GM23248 (cell line): ENCODE results near the gene HFM1. TPM values are rescaled to one million over a fixed set of nuclear protein-coding genes. Genes with fewer than 3 reads are reported as not detected.

Experiments used
- DNase-seq: peaks from one replicate; pipeline ENCODE4 v3.0.0-alpha.2; 2015
- H2AFZ ChIP-seq: fragments of 200-600 bp; sonication (generic); 2 replicates; pipeline ENCODE4 v1.6.1; 2016; ENCODE audit warnings: antibody characterized with exemption
- H3F3A ChIP-seq: fragments of 200-600 bp; sonication (generic); 2 replicates; pipeline ENCODE4 v1.6.1; 2016; ENCODE audit warnings: mild to moderate bottlenecking, antibody characterized with exemption, mixed run types; ENCODE audit not compliant: insufficient read depth
- H3K27ac ChIP-seq: fragments of 200-600 bp; sonication (generic); 2 replicates; pipeline ENCODE4 v1.5.1; 2016; ENCODE audit warnings: mild to moderate bottlenecking
- H3K27me3 ChIP-seq: fragments of 200-600 bp; sonication (generic); replicated peaks from 2 replicates; pipeline ENCODE4 v1.6.1; 2016; ENCODE audit warnings: mild to moderate bottlenecking; ENCODE audit not compliant: insufficient read depth
- H3K36me3 ChIP-seq: fragments of 200-600 bp; sonication (generic); 2 replicates; pipeline ENCODE4 v1.6.1; 2016; ENCODE audit warnings: low read depth, mild to moderate bottlenecking
- H3K4me1 ChIP-seq: fragments of 200-600 bp; sonication (generic); 2 replicates; pipeline ENCODE4 v1.6.1; 2016; ENCODE audit warnings: mild to moderate bottlenecking; ENCODE audit not compliant: insufficient read depth
- H3K4me2 ChIP-seq: fragments of 200-600 bp; sonication (generic); one replicate; pipeline ENCODE4 v1.6.1; 2016; ENCODE audit warnings: mild to moderate bottlenecking; ENCODE audit not compliant: unreplicated experiment
- H3K4me3 ChIP-seq: fragments of 200-600 bp; sonication (generic); 2 replicates; pipeline ENCODE4 v1.5.1; 2016; ENCODE audit warnings: mild to moderate bottlenecking
- H3K79me2 ChIP-seq: fragments of 200-600 bp; sonication (generic); 2 replicates; pipeline ENCODE4 v1.6.1; 2016; ENCODE audit warnings: mild to moderate bottlenecking; ENCODE audit not compliant: insufficient read depth
- H3K9ac ChIP-seq: fragments of 200-600 bp; sonication (generic); 2 replicates; pipeline ENCODE4 v1.6.1; 2016; ENCODE audit warnings: mild to moderate bottlenecking
- H3K9me2 ChIP-seq: fragments of 200-600 bp; sonication (generic); 2 replicates; pipeline ENCODE4 v1.6.1; 2016; ENCODE audit warnings: mixed run types, mild to moderate bottlenecking, moderate library complexity; ENCODE audit not compliant: insufficient read depth
- H3K9me3 ChIP-seq: fragments of 200-600 bp; sonication (generic); one replicate; pipeline ENCODE4 v1.6.1; 2017; ENCODE audit warnings: low read depth
- H4K20me1 ChIP-seq: fragments of 200-600 bp; sonication (generic); 2 replicates; pipeline ENCODE4 v1.6.0; 2016; ENCODE audit not compliant: insufficient read depth
- EZH2 ChIP-seq: fragments of 200-600 bp; sonication (generic); IDR thresholded peaks from 2 replicates; pipeline ENCODE4 v1.6.1; 2018; ENCODE audit warnings: antibody characterized with exemption, mild to moderate bottlenecking; ENCODE audit not compliant: insufficient read depth, poor library complexity, severe bottlenecking
- EZH2phosphoT487 ChIP-seq: fragments of 200-600 bp; sonication (generic); IDR thresholded peaks from 2 replicates; pipeline ENCODE4 v1.6.1; 2018; ENCODE audit warnings: antibody characterized with exemption, moderate library complexity, mild to moderate bottlenecking, low read depth; ENCODE audit not compliant: insufficient read depth
- WGBS, 2 experiments: methylation state at CpG; one replicate each; pipeline ENCODE4 v1.1.6; 2015 to 2017; ENCODE audit warnings: low lambda C conversion rate in 2 of 2, low coverage in 1 of 2; ENCODE audit errors: missing lambda C conversion rate in 2 of 2; 5-methylcytosine and 5-hydroxymethylcytosine counted together
- in situ Hi-C: fragments of 300-500 bp; cut with MboI; formaldehyde crosslinking; loops from 2 replicates; pipeline ENCODE4 v1.15.0; 2020
- polyA plus RNA-seq: library from polyadenylated mRNA; unstranded; fragments of >200 nt; fragmentation: Nextera tagmentation; extraction: Ambion mirVana; gene quantifications from 2 replicates; pipeline ENCODE4 v1.2.1, GENCODE V29; 2016
- total RNA-seq: library from RNA; depleted of rRNA; stranded (reverse); fragments of >200 nt; shearing (Covaris generic); gene quantifications from 2 replicates; pipeline ENCODE4 v1.2.3, GENCODE V29; 2014

HFM1 gene
- total and polyA plus RNA-seq, 2 experiments from 2014 or later, result under 0.01 TPM; not detected in 1

GRCh38 chr1:91243171-91243570 lies 161.5 kb downstream of the HFM1 start:
- Histone ChIP-seq H3K79me2 (no peaks in the 10 kb centered on the region), H3K9me2 (no peaks in the 10 kb centered on the region), H3F3A (no peaks in the 10 kb centered on the region), H2AFZ (no peak overlapping the region), H3K36me3 (no peaks in the 10 kb centered on the region), H3K9ac (no peak overlapping the region), H3K4me3 (no peak overlapping the region), H3K4me2 (no peak overlapping the region), H3K27ac (no peak overlapping the region), H3K9me3 (no peaks in the 10 kb centered on the region), H3K4me1 (no peaks in the 10 kb centered on the region), H4K20me1 (no peaks in the 10 kb centered on the region), H3K27me3 (no peaks in the 10 kb centered on the region; the same call in 1 of the 2 replicates)
- TF ChIP-seq EZH2 (no peak), EZH2phosphoT487 (no peak)
- DNase-seq, result no peak
- in situ Hi-C loops, result no loop called here

GRCh38 chr1:91234181-91234580 lies 170.5 kb downstream of the HFM1 start:
- no peaks in the 10 kb centered on the region for H3K9me3 ChIP-seq
- H3K4me3 ChIP-seq, result no peak overlapping the region
- TF ChIP-seq EZH2 (no peak), EZH2phosphoT487 (no peak)
- H3K27me3 ChIP-seq, result no peaks in the 10 kb centered on the region
- no peak overlapping the region for H3K27ac ChIP-seq
- H3K4me2 ChIP-seq, result no peak overlapping the region
- in situ Hi-C loops, result no loop called here
- H3K4me1 ChIP-seq, result no peaks in the 10 kb centered on the region
- no peaks in the 10 kb centered on the region for H3K79me2 ChIP-seq
- DNase-seq, result no peak
- H2AFZ ChIP-seq, result no peak overlapping the region
- no peaks in the 10 kb centered on the region for H3K9me2 ChIP-seq
- WGBS, 2 experiments, result 2 to 11% methylated on average over 1 of the region's 1 CpG
- no peaks in the 10 kb centered on the region for H3K36me3 ChIP-seq
- H4K20me1 ChIP-seq, result no peaks in the 10 kb centered on the region
- no peak overlapping the region for H3K9ac ChIP-seq
- H3F3A ChIP-seq, result no peaks in the 10 kb centered on the region

- H3K4me3 ChIP-seq, result no peak overlapping the region
- no peak overlapping the region for H3K9ac ChIP-seq
- no peaks in the 10 kb centered on the region for H3K9me2 ChIP-seq
- H3K9me3 ChIP-seq, result no peaks in the 10 kb centered on the region
- H3K27ac ChIP-seq, result no peak overlapping the region
- no peaks in the 10 kb centered on the region for H3K36me3 ChIP-seq
- no peaks in the 10 kb centered on the region for H3K27me3 ChIP-seq
- no peaks in the 10 kb centered on the region for H3K4me1 ChIP-seq
- in situ Hi-C loops, result no loop called here
- no peaks in the 10 kb centered on the region for H3K79me2 ChIP-seq
- H2AFZ ChIP-seq, result no peak overlapping the region
- no peak overlapping the region for H3K4me2 ChIP-seq
- 49 to 54% methylated on average over 7 of the region's 7 CpGs for WGBS, 2 experiments
- no peaks in the 10 kb centered on the region for H3F3A ChIP-seq
- no peaks in the 10 kb centered on the region for H4K20me1 ChIP-seq
- DNase-seq, result no peak
- no peak for TF ChIP-seq EZH2phosphoT487
- no peak for TF ChIP-seq EZH2
These were observed 177.9 kb downstream of the HFM1 start for GRCh38 chr1:91226741-91227140.

DNA sequence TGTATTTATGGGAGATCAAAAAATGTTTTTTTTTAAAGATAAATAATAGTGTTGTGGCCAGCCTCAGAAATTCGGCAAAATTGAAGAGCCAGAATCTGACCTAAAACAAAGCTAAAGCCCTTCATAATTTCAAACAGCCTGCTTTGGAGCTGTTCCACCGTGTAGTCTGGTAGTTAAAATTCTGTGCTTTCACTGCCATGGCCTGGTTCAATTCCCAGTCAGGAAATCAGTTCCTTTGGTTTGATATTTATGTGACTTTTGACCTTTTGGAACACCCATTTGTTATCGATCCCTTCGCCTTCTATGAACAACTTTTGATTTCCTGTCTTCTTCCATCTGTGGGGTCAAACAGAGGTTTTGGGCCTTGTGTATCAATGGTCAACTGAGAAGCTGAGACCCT lies 179.8 kb downstream of the HFM1 start:
- Histone ChIP-seq H3K79me2 (no peaks in the 10 kb centered on the region), H3F3A (no peaks in the 10 kb centered on the region), H3K27ac (no peak overlapping the region), H4K20me1 (no peaks in the 10 kb centered on the region), H3K9ac (no peak overlapping the region), H3K27me3 (no peaks in the 10 kb centered on the region), H3K4me2 (no peak overlapping the region), H3K9me3 (no peaks in the 10 kb centered on the region), H3K9me2 (no peaks in the 10 kb centered on the region), H3K4me1 (no peaks in the 10 kb centered on the region), H3K4me3 (no peak overlapping the region), H3K36me3 (no peaks in the 10 kb centered on the region), H2AFZ (no peak overlapping the region)
- no peak for TF ChIP-seq EZH2
- no peak for TF ChIP-seq EZH2phosphoT487
- DNase-seq, result no peak
- WGBS, 2 experiments, result 24 to 28% methylated on average over 4 of the region's 4 CpGs
- in situ Hi-C loops, result no loop called here

- DNase-seq, result no peak
- Histone ChIP-seq H3K4me2 (no peak overlapping the region), H3F3A (no peaks in the 10 kb centered on the region), H2AFZ (no peak overlapping the region), H3K9me2 (no peaks in the 10 kb centered on the region), H3K79me2 (no peaks in the 10 kb centered on the region), H4K20me1 (no peaks in the 10 kb centered on the region), H3K36me3 (no peaks in the 10 kb centered on the region), H3K27ac (no peak overlapping the region), H3K9me3 (no peaks in the 10 kb centered on the region), H3K4me1 (no peaks in the 10 kb centered on the region), H3K4me3 (no peak overlapping the region), H3K27me3 (no peaks in the 10 kb centered on the region), H3K9ac (no peak overlapping the region)
- in situ Hi-C loops, result no loop called here
- TF ChIP-seq EZH2phosphoT487 (no peak), EZH2 (no peak)
- WGBS, 2 experiments, result 59 to 65% methylated on average over 4 of the region's 4 CpGs
These were observed 183.6 kb downstream of the HFM1 start for GRCh38 chr1:91221017-91221416.
